Neural cell (in vitro differentiated cells): ENCODE measurements around the gene MYO3B. TPM values are rescaled to one million over a fixed set of nuclear protein-coding genes. Genes with fewer than 3 reads are reported as not detected.

Experiments used
- H2AFZ ChIP-seq: fragments of 200-600, 300-800 bp; sonication (generic), shearing (Covaris generic); 2 replicates; pipeline ENCODE4 v1.6.0; 2014; ENCODE audit warnings: low read depth, mild to moderate bottlenecking, antibody characterized with exemption, low read length, moderate library complexity
- H3F3A ChIP-seq: fragments of 200-600 bp; shearing (Covaris generic); 2 replicates; pipeline ENCODE4 v1.6.1; 2016; ENCODE audit warnings: mild to moderate bottlenecking, moderate library complexity, mixed read lengths, antibody characterized with exemption, low read length; ENCODE audit not compliant: insufficient read depth, poor library complexity, severe bottlenecking
- H3K27ac ChIP-seq: fragments of 200-600, 300-800 bp; sonication (generic), shearing (Covaris generic); 2 replicates; pipeline ENCODE4 v1.5.1; 2014; ENCODE audit warnings: mild to moderate bottlenecking, low read length, moderate library complexity
- H3K27me3 ChIP-seq: fragments of 300-800, 200-600 bp; sonication (generic), shearing (Covaris generic); 2 replicates; pipeline ENCODE4 v1.6.0; 2014; ENCODE audit warnings: mild to moderate bottlenecking, low read depth, low read length, moderate library complexity; ENCODE audit not compliant: insufficient read depth
- H3K36me3 ChIP-seq: fragments of 300-800, 200-600 bp; sonication (generic), shearing (Covaris generic); 2 replicates; pipeline ENCODE4 v1.5.1; 2014; ENCODE audit warnings: mild to moderate bottlenecking, antibody characterized with exemption, low read length, moderate library complexity; ENCODE audit not compliant: insufficient read depth
- H3K4me2 ChIP-seq: fragments of 300-800, 200-600 bp; sonication (generic), shearing (Covaris generic); 2 replicates; pipeline ENCODE4 v1.6.0; 2014; ENCODE audit warnings: mild to moderate bottlenecking, low read length
- H3K4me3 ChIP-seq: fragments of 300-800, 200-600 bp; sonication (generic), shearing (Covaris generic); 2 replicates; pipeline ENCODE4 v1.5.1; 2014; ENCODE audit warnings: mild to moderate bottlenecking, low read length, moderate library complexity
- H3K79me2 ChIP-seq: fragments of 200-600 bp; shearing (Covaris generic); replicated peaks from 2 replicates; pipeline ENCODE4 v1.6.0; 2014; ENCODE audit warnings: mild to moderate bottlenecking, low read length, moderate library complexity; ENCODE audit not compliant: insufficient read depth
- H3K9ac ChIP-seq: fragments of 300-800, 200-600 bp; sonication (generic), shearing (Covaris generic); 2 replicates; pipeline ENCODE4 v1.6.1; 2016; ENCODE audit warnings: mild to moderate bottlenecking, low read length, mixed read lengths
- H3K9me2 ChIP-seq: fragments of 200-600 bp; shearing (Covaris generic); 2 replicates; pipeline ENCODE4 v1.6.1; 2016; ENCODE audit warnings: mild to moderate bottlenecking, low read length, mixed read lengths; ENCODE audit not compliant: insufficient read depth
- H3K9me3 ChIP-seq: fragments of 200-600, 300-800 bp; sonication (generic), shearing (Covaris generic); 2 replicates; pipeline ENCODE4 v1.6.1; 2016; ENCODE audit warnings: mild to moderate bottlenecking, mixed run types, low read length, moderate library complexity, mixed read lengths
- H4K20me1 ChIP-seq: fragments of 200-600 bp; shearing (Covaris generic); 2 replicates; pipeline ENCODE4 v1.6.1; 2016; ENCODE audit warnings: mild to moderate bottlenecking, mixed run types; ENCODE audit not compliant: insufficient read depth
- CTCF ChIP-seq: fragments of 450-650 bp; IDR thresholded peaks from 2 replicates; pipeline ENCODE4 v1.5.1; 2014; ENCODE audit warnings: antibody characterized with exemption, mild to moderate bottlenecking, moderate library complexity; ENCODE audit not compliant: poor library complexity, severe bottlenecking
- EP300 ChIP-seq: fragments of 450-650 bp; conservative IDR thresholded peaks from 2 replicates; pipeline ENCODE4 v1.6.1; 2014; ENCODE audit warnings: antibody characterized with exemption, mild to moderate bottlenecking, moderate library complexity; ENCODE audit not compliant: poor library complexity, severe bottlenecking
- EZH2 ChIP-seq: fragments of 200-600, 300-800 bp; shearing (Covaris generic), sonication (generic); IDR thresholded peaks from 2 replicates; pipeline ENCODE4 v1.6.1; 2014; ENCODE audit warnings: antibody characterized with exemption, low read length, borderline replicate concordance, mild to moderate bottlenecking; ENCODE audit not compliant: insufficient read depth, poor library complexity, severe bottlenecking
- MXI1 ChIP-seq: fragments of 450-650 bp; conservative IDR thresholded peaks from 2 replicates; pipeline ENCODE4 v1.6.1; 2014; ENCODE audit warnings: antibody characterized with exemption, mild to moderate bottlenecking; ENCODE audit not compliant: poor library complexity, severe bottlenecking
- POLR2AphosphoS5 ChIP-seq: IDR thresholded peaks from 2 replicates; pipeline ENCODE4 v1.6.1; 2012
- RAD21 ChIP-seq: fragments of 450-650 bp; conservative IDR thresholded peaks from 2 replicates; pipeline ENCODE4 v1.6.1; 2014; ENCODE audit warnings: antibody characterized with exemption, mild to moderate bottlenecking, moderate library complexity
- REST ChIP-seq: IDR thresholded peaks from 2 replicates; pipeline ENCODE4 v1.6.1; 2012; ENCODE audit warnings: borderline replicate concordance
- SMC3 ChIP-seq: fragments of 450-650 bp; conservative IDR thresholded peaks from 2 replicates; pipeline ENCODE4 v1.6.1; 2014; ENCODE audit warnings: antibody characterized with exemption, mild to moderate bottlenecking, moderate library complexity; ENCODE audit not compliant: poor library complexity
- TAF1 ChIP-seq: IDR thresholded peaks from 2 replicates; pipeline ENCODE4 v1.6.1; 2012; ENCODE audit warnings: low read depth
- polyA plus RNA-seq: library from polyadenylated mRNA; depleted of rRNA; stranded (reverse); fragments of >200 nt; gene quantifications from 2 replicates; pipeline ENCODE4 v1.2.3, GENCODE V29; 2014

The MYO3B gene
- polyA plus RNA-seq, 1 donor from 2014 or later = 0.11 TPM

GRCh38 chr2:170335351-170335750 is 157.4 kb downstream of the MYO3B start:
- no peaks in the 10 kb centered on the region for H3K9me2 ChIP-seq
- no peaks in the 10 kb centered on the region for H3F3A ChIP-seq
- no peak overlapping the region for H3K4me3 ChIP-seq
- H3K4me2 ChIP-seq = no peak overlapping the region
- no peaks in the 10 kb centered on the region for H3K9me3 ChIP-seq
- no peak overlapping the region for H3K9ac ChIP-seq
- H2AFZ ChIP-seq = no peak overlapping the region
- no peaks in the 10 kb centered on the region for H3K36me3 ChIP-seq
- no peaks in the 10 kb centered on the region for H4K20me1 ChIP-seq
- TF ChIP-seq EP300 (no peak), EZH2 (no peak), CTCF (no peak), SMC3 (no peak), RAD21 (no peak), REST (no peak), TAF1 (no peak)
- no peak overlapping the region for H3K27ac ChIP-seq
- no peaks in the 10 kb centered on the region for H3K79me2 ChIP-seq
- H3K27me3 ChIP-seq = no peaks in the 10 kb centered on the region

GRCh38 chr2:170336408-170336807 is 158.5 kb downstream of the MYO3B start:
- Histone ChIP-seq H3K9me2 (no peaks in the 10 kb centered on the region), H3K36me3 (no peaks in the 10 kb centered on the region), H3K4me3 (no peak overlapping the region), H3K27ac (no peak overlapping the region), H3K9ac (no peak overlapping the region), H3F3A (no peaks in the 10 kb centered on the region), H3K4me2 (no peak overlapping the region), H2AFZ (no peak overlapping the region), H3K79me2 (no peaks in the 10 kb centered on the region), H3K9me3 (no peaks in the 10 kb centered on the region), H3K27me3 (no peaks in the 10 kb centered on the region), H4K20me1 (no peaks in the 10 kb centered on the region)
- TF ChIP-seq REST (no peak), SMC3 (no peak), EZH2 (no peak), EP300 (no peak), RAD21 (no peak), MXI1 (no peak), TAF1 (no peak), CTCF (no peak), POLR2AphosphoS5 (no peak)
